Tibial nerve (tissue), 3 donors: ENCODE data around the gene RMND5B.

Experiments
- CTCF ChIP-seq, 5 experiments: fragments of 200-600 bp in 3 of 5; fragments of 450-650 bp in 2 of 5; sonication (generic) in 3 of 5; IDR thresholded peaks; one replicate each; pipeline ENCODE4 v1.5.1; 2016 to 2019; ENCODE audit warnings: antibody characterized with exemption in 5 of 5, mild to moderate bottlenecking in 3 of 5, moderate library complexity in 2 of 5
- POLR2A ChIP-seq, 2 donors: fragments of 450-650 bp; IDR thresholded peaks; one replicate each; pipeline ENCODE4 v1.6.1; 2017; ENCODE audit warnings: antibody characterized with exemption in 2 of 2, mild to moderate bottlenecking in 2 of 2, moderate library complexity in 2 of 2

- TF ChIP-seq CTCF (IDR thresholded peaks at IDR 0.05) (no peak), POLR2A (IDR thresholded peaks at IDR 0.05) (no peak)
Measured at GRCh38 chr5:178165581-178165980, 34.8 kb downstream of the RMND5B start.
